Activated CD4-positive, alpha-beta T cell treated with anti-CD3 and anti-CD28 coated beads for 24 hours (primary cell): ENCODE measurements around the gene EMX1.

Experiments used
- DNase-seq, 2 donors: peaks; one replicate each; pipeline ENCODE4 v3.0.0-alpha.2; 2020; ENCODE audit warnings: low read depth in 2 of 2

The EMX1 gene

DNA sequence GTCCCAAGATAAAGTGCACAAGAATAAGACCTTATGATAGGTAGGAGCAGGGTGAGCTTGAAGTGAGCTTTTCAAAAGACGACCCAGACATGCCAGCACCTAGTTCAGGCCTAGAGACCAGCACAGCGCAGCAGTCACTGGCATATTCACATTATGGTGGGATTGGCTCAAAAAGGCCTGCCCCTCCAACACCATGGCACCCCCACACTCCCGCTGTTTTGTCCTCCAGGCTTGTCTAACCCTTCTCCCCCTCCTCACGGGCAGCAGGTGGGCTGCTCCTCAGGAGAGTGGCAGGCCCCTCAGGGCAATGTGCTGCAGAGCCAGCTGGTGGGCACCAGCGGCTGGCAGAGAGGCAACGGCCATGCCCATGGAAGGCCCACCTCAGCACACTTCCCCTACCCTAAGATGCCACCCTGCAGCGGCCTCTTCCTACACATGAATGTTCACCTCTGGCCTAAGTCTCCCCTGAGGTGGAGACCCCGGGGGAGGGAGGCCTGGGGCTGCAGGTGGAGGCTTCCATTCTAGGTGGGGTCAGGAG lies 25.6 kb downstream of the EMX1 start:
- no peak for DNase-seq

DNA sequence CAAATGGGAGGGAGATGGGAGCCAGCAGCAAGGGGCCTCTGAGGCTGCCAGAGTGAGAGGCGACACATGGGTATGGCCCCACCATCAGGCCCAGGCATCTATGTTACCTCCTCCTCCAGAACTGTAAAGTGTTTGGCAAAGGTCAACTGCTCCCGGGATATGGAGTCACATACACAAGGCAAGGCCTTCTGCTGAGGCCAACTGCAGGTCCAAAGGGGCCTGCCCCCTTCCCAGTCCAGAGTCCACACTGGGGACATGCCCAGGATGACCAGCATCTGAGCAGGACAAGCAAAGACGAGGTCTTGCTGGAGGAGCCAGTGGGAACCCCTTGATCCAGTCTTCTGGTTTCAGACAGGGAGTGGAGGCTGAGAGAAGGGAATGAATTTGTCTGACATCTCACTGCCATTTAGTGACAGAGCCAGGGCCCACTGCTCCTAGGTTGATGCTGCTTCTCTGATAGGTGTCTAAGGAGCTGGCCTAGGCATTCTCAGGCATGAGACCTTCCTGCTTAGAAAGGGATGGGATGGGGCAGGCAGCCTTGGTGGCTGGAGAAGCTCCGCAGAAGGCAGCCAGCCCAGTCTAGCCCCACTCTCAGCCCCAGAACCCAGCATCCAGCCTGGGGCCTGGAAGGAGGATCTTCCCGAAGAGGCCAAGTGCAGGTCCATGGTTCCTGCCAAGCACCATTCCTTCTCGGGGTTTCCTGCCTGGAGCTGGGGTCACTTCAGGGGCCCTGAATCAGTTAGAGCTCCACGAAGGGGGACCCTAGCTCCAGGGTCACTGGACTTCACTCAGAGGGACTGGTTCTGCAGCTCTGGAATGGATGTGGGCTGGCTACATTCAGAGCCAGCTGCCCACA lies 26.4 kb downstream of the EMX1 start:
- no peak for DNase-seq

DNA sequence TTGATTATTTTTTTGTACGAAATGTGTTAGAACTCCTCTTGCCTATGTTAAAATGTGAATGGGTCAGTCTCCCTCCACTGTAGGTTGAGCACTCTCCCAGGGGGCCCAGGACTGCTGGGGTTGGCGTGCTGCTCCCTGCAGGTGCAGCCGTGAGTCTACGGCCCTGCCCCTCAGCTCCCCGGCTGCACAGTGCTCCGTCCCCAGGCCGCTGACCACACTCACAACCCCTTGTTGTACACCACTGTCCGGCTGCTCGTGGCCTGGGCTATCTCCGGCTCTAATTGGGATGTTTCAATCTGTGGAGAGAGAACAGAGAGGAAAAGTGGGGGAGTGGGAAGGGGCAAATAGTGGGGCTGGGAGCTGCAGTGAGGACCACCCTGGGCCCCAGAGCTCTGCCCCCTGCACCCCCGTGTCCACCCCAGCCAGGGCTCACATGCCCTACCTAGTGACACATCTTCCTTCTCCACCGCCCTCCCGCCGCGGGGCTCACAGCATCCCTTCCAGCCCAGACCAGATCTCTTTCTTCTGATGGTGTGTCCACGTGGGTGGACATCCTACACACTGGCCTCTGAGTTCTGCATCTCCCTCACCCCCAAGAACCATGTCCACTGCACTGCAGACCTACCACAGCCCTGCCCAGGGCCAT lies 27.6 kb downstream of the EMX1 start:
- DNase-seq: no peak

DNA sequence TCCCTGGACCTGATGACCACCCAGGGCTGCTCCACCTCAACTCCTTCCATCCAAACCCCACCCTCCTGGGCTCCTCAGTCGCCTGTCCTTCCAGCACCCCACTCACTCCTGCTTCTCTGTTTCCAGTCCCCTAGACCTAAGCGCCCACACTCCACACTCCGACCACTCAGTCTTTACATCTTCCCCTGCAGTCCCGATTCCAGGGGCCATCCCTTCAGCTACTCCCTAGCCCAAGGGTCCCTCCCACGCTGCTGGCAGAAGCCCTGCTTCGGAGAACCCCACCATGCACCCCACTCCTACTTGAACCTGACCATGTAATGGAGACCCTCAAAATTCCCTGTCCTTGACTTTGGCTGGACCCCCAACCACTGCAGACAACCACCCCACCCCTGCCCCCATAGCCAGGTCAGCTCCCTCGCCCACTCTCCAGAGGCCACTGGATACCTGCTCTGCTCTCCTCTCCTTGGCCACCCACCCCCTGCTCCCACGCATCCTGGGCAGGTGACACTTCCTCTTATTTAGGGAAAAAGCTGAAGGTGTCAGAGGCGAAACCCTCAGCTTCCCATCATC lies 28.2 kb downstream of the EMX1 start:
- no peak for DNase-seq

DNA sequence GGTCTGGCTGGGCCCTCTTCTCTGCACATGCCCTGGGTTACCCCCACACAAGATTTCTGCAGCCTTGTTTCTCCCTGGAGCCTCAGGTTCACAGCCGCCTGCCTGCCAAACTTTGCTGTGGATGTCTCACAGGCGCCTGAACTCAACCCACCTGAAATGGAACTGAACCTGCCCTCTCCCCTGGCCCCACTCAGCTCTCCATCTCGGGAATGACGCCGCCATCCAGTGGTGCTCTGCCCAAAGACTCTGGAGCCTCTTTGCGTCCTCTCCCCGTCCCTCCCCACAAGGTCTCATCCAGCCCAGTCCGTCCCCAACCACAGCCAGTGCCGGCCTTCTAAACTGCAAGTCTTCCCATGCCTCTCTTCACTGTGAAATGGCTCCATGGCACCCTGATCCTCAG lies 29.1 kb downstream of the EMX1 start:
- no peak for DNase-seq

DNA sequence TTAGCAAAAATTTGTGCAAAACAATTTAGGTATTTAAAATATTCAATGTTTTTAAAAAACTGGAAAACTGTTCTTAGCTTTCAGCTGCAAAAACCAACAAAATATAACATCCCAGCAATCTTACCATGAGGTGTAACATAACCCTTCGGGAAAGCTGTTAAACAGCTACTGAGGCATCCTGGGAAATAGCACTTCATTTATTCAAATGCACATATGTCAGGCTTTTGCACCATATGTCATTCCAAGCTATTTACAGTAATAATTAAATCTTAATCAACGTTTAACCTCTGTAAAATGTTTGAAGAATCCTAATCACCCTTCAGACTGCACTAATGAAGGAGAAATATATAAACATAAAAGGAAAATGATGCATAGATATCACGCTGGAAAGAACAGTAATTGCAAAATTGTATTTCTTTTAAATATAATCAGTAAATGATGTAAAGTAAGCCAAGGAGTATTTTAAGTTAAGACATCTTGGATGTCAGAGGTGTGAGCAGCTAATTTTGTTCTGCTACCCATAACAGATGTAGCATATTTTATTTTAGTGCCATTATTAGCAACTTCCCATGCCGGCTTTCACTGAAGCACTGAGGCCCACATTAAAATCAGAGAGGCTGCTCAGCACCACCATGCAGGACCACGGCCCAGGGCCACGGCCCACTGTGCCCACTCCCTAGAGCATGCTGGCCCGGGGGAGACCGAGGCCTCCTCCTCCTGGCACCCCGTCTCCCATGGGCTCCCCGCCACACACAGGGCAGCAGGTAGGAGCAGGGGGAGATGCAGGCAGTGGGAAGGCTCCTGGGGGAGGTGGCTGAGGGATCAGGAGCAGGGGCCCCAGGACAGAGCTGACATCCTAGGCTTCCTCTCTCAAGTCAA lies 30.9 kb downstream of the EMX1 start:
- DNase-seq: no peak

DNA sequence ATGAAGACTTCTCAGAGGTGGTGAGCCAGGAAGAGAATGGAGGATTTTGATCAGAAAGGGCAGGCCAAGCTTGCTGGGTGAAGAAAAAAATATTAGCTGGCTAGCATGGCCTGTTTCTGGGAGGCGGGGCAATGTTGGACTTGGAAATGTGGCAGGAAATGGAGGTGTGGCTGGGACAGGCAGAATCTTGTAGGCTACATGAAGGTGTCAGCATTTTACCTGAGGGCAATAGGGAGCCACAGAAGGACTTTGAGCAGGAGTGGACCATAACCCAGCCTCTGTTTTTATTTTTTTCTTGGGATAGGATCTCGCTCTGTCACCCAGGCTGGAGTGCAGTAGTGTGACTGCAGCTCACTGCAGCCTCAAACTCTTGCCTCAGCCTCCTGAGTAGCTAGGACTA lies 31.7 kb downstream of the EMX1 start:
- no peak for DNase-seq

DNA sequence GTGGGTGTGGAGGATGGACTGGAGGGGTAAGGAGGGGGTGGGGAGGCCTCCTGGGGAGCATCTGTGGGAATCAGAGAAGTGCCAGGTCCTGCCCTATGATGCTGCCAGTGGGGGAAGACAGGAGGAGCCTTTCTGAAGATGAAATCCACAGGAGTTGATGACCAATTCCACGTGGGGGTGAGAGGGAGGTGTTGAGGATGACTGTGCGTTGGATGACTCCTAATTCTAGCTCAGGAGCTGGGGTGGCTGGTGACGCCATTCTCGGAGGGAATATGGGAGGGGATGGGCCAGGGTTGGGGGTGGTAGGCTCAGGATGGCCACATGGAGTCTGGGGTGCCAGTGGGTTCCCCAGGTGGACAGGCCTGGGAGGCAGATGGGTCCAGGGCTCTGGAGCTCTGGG lies 32.3 kb downstream of the EMX1 start:
- no peak for DNase-seq

DNA sequence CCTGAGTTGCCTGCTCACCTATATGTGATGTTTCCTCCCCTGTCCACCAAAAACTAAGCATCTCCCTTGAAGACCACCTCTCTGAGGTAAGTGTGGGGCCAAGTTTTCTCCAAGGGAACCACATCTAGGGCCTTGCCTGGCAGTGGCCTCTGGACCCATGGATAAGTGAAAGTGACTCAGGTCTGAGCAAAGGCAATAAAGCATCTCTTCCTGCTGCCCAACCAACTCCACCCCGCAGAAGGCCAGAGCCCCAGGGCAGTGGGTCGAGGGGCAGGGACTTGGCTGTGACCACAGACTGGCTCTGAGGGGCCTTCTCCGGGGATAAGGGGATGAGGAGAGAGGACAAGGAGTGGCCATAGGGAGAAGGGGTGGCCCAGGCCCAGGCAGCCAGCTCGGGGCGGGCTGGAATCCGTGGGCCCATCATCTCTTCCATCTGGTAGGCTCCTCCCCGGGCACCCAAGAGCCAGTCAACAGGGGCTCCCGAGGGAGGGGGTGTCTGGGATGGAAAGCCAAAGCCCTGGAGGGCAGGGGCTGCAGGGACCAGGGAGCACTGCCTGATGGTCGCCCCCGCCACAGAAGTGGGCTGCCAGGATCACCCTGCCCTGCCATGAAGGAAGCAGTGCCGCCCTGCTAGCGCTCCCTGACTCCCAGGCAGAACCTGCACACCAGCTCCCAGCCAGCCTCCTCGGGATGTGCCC lies 33.4 kb downstream of the EMX1 start:
- DNase-seq: no peak

DNA sequence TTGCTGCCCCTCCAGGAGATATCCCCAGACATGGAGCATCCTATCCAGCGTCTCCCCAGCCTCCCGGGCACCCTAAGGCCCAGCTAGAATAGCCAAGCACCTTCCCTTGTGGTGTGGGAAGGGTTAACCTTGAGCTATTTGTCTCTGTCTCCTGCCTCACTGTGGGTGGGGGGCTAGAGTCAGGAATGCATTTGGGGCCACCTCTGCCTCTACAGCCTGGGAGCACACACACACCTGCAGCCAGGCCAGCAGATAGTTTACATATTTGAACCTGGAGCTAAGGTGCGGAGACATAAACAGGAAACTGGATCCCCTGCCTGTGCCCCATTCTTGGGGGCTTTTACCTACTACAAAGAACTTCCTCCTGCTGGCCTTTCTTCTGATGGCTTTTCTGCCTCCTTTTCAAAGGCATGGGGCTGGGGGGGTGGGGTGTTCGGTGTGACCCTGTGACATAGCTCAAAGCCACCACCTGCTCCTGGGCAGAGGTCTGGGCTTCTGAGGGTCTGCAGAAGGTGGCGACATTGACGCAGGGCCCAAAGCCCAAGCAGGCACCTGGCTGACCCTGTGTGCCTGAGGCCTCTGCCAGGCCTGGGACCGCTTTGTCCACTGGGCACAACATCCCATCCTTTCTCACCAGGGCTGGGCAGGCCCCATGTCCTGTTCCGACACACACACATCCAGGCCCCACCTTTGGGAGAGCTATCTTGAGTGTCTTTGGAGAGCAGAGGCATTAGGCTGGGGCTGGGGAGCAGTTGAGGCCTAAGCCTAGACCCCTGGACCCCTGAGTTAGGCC lies 34.2 kb downstream of the EMX1 start:
- DNase-seq: no peak

DNA sequence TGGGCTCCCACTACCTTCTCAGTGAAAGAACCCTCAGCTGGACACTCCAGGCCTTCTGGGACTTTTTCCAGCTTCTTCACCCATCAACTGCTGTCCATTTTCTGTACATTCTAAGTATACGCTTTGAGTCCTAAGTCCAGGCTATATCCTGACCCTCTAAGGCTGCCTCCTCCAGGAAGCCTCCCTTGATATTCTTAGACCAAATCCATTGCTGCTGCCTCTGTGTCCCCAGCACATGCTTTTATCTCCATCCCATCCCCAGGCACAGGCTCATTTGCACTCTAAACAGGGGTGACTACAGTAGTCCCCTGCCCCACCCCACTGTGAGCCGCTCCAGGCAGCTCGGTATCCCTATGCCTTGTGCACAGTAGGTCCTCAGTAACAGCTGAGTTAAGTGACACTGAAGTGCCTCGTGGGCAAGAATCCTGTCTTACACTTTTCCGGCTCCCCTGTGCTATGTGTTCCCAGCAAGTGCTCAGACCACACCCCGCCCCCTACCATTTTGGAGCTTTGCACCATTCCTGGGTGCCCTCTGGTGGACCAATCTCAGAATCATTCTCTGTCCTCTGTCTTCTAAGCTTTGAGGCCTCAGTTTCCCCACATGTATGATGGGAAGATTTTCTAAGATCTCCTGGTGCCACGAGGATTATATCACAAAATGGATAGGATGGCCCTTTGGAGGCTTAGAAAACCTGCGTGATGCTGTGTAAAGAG lies 34.9 kb downstream of the EMX1 start:
- DNase-seq: no peak

DNA sequence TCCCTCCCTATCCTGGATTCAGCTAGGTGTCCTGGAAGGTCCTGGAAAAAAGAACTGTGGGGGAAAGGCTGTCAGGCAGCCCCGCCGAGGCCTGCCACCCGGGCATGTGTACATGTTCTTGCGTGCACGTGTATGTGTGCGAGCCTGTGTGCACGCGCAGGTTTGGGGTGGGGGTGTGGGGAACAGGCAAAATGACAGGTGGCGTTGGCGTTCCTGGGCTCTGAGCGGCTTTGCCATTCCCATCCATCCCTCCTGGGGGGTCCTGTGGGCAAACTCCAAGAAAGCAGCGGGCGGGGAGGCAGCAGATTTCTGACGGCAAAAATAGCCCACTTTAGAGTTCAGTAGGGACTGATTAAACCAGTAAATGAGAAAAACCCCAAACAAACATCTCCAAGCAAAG lies 35.6 kb downstream of the EMX1 start:
- no peak for DNase-seq

DNA sequence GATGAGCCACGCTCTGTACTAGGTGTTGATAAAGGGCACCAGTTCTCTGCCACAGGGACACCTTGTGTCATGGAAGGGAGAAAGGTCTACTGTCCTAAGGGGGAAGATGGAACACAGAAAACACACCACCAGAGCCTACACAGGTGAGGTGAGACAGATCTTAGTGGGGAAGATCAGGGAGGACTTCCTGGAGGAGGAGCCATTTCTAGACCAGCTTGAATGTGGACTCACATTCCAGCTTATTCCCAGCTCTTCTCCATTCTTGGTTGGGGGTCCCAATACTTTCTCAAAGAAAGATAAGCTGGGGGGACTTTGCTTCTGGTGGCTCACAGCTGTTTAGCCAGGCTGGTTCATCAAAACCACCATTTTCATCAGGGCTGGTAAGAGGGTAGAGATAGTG lies 36.2 kb downstream of the EMX1 start:
- no peak for DNase-seq

DNA sequence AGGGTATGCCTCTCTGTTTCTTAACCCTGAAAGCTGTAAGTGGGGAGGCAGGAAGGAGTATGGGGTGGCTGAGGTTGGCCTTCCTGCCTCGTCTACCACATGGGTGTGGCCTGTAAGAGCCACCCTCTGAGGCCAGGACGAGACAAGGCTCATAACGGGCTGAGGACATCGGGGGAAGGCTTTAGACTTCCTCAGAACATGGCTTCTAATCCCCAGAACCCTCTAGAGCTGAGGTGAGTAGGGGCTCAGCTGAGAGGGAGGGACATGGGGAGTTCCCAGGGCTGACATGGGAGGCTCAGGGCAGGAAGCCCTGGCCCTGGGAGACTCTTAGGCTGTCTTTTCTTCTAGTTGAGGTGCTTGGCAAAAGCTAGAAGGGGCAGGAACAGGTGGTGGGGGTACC lies 36.7 kb downstream of the EMX1 start:
- no peak for DNase-seq

DNA sequence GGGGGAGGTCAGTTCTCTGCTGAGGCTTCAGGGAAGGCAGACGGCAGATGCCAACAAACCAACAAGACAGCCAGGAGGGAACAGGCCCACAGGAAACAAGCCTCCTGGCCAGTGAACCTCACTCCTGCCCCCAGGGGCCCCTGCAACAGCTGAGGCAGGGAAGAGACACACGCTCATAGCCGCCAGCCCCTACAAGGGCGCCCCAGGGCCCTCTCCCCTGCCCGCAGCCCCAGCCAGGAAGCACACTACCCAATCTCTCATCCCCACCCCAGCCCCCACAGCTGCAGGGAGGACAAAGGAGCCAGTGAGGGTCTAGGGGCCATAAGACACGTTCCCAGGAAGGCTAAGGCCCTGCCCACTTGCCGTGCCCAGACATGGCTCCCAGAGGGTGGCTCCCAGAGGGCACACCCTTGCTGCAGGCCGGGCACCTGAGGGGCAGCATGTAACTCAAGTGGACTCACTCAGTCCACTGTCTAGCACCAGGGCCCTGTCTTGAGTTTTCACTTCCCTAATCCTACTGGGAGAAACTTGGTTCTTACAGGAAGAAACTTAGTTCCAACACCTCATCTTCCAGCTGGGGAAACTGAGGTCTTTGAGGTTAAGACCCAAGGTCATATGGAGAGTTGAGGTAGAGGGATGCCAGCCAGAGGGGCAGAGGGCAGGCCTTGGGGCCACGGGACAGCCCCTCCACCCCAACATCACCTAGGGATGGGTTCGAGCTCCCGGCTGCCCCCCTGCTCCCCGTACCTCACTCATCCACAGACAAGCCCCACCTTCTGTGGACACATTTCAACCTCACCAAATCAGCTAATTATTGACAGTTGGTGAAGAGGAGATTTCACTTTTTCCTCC lies 37.3 kb downstream of the EMX1 start:
- no peak for DNase-seq

DNA sequence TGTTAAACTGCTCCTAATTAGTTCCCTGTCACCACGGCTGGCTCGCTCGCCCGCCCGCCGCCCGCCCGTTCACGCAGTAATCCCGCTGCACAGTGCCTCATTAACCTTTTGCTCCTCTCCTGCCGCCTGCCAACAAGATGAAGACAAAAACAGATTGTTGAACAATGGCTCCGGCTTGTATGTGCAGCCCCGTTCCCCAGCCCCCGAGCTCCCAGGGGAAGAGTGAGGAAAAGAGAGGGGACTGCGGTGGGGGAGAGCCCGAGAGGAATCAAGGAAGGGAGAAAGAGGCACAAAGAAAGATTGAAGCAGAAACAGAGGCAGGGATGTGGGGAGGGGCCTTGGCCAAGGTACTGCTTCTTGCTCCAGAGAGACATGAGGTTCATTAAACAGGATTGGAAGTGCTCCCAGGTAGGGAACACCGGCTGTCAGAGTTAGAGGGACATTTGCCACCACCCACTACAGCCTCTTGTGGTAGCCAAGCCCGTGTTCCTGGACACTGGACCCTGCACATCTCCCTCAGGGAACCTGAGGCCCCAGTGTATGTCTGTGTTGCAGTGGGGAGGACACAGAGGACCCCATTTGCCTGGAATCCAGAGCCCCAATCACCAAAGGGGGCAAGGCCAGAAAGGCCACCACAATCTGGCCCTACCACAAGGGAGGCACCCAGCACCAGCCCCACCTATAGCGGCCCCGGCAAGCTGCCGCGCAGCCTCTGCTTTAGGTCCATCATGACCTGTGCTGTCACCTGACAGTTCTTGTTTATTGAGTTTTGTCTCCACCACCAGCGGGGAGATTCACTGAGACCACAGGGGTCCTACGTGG lies 38.1 kb downstream of the EMX1 start:
- DNase-seq: no peak

DNA sequence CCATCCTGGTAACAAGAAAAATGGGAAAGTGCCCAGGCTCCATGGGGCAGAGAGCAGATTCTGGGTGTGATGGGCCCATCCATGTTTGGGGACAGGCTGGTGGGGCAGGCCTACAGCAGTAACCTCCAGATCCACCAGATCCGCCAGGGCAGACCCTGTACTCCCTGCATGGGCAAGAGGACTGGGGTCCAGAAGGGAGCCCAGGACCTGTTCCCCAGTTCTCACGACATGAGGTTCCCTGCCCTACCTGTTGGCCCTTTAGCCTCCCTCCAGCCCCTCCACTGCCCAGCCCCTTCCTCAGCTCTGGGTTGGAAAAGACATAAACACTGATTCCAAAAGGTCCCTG lies 38.7 kb downstream of the EMX1 start:
- no peak for DNase-seq

DNA sequence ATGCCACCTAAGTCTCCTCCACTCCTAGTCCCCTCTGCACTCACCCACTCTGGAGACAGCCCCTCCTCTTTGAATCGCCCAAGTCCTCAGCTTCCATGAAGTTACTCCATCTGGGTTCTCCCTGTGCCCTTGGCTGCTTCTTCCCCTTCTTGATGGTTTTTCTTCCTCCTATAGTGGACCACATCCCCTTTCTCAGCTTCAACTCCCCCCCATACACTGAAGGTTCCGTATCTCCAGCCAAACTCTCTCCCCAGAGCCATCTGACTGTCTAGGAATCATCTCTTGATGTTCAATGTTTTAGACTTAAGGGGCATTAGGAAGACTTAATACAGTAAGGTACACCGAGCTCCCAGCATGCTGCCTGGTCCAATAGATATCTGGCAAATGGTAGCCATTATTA lies 39.6 kb downstream of the EMX1 start:
- DNase-seq: no peak
